Retinal pigment epithelial cell (primary cell): ENCODE results near the gene POPDC2.

ENCODE experiments used
- DNase-seq: peaks from one replicate; pipeline ENCODE4 v3.0.0-alpha.2; 2010; ENCODE audit warnings: low read depth
- H3K4me3 ChIP-seq: 2 replicates; pipeline ENCODE4 v1.5.1; 2011; ENCODE audit warnings: mild to moderate bottlenecking, low read length, control low read depth, moderate library complexity
- CTCF ChIP-seq: conservative IDR thresholded peaks from 2 replicates; pipeline ENCODE4 v1.5.1; 2011; ENCODE audit warnings: low read depth, low read length, control low read depth, inconsistent platforms

POPDC2 gene

GRCh38 chr3:119613201-119613600 is 47.2 kb downstream of the POPDC2 start:
- no peak overlapping the region for H3K4me3 ChIP-seq
- no peak for TF ChIP-seq CTCF
- no peak for DNase-seq

- TF ChIP-seq CTCF, result no peak
- no peak overlapping the region for H3K4me3 ChIP-seq
- no peak for DNase-seq
These were observed 48.7 kb downstream of the POPDC2 start for GRCh38 chr3:119611664-119612063.

- no peak overlapping the region for H3K4me3 ChIP-seq
- TF ChIP-seq CTCF, result no peak
- no peak for DNase-seq
These were observed 51.1 kb downstream of the POPDC2 start for GRCh38 chr3:119609301-119609700.

GRCh38 chr3:119608405-119609000 is 51.9 kb downstream of the POPDC2 start:
- no peak overlapping the region for H3K4me3 ChIP-seq
- no peak for DNase-seq
- TF ChIP-seq CTCF, result no peak

GRCh38 chr3:119604878-119605277 is 55.5 kb downstream of the POPDC2 start:
- TF ChIP-seq CTCF, result no peak
- DNase-seq, result no peak
- no peak overlapping the region for H3K4me3 ChIP-seq

GRCh38 chr3:119602676-119603075 is 57.7 kb downstream of the POPDC2 start:
- no peak for DNase-seq
- no peak overlapping the region for H3K4me3 ChIP-seq
- no peak for TF ChIP-seq CTCF

- DNase-seq, result no peak
- no peak for TF ChIP-seq CTCF
- H3K4me3 ChIP-seq, result no peak overlapping the region
These were observed 59.2 kb downstream of the POPDC2 start for GRCh38 chr3:119601154-119601553.
